Measurements from ENCODE around the gene PCDHB6. TPM values are rescaled to one million over a fixed set of nuclear protein-coding genes. Genes with fewer than 3 reads are reported as not detected.
A peak's percentile ranks its signal among the peaks of the same experiment; 100 is the strongest.
"Not testable (repeated sequence)": the region's sequence is repeated elsewhere in the genome, so short reads cannot be mapped to it uniquely, and the experiment has no call there.

Gene PCDHB6
- polyA plus RNA-seq, 1 of the 3 experiments (the other 2 are of a cell fraction): 5.0 TPM

DNA sequence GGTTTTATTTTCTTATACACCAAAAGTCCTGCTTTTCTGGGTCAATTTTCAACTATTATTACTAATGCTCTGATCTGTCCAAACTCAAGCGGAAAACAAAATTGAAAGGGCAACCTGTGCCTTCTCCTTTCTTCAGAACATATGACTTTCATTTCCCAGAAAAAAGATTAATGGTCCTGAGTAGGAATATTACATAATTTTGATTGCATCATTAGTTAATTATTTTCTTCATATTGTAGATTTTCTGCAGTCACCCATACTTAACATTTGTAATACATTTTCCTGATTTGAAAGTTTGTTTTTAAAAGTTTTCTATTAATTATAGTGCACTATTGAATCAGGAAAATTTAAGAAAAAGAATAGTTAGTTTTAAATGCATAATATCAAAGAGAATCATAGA, 26.1 kb downstream of the PCDHB6 start:
- TF ChIP-seq EZH2phosphoT487 (IDR thresholded peaks at IDR 0.05; ENCODE audit: borderline replicate concordance, low read depth): no peak
- TF ChIP-seq NRF1 (IDR thresholded peaks at IDR 0.05; ENCODE audit: low read depth, low read length): no peak
- TF ChIP-seq MEF2A (IDR thresholded peaks at IDR 0.05; ENCODE audit: borderline replicate concordance, low read depth): no peak
- TF ChIP-seq RFX5 (IDR thresholded peaks at IDR 0.05; ENCODE audit: low read length): no peak
- TF ChIP-seq YY1 (IDR thresholded peaks at IDR 0.05; ENCODE audit: low read depth): no peak
- TF ChIP-seq, protein P1, sequence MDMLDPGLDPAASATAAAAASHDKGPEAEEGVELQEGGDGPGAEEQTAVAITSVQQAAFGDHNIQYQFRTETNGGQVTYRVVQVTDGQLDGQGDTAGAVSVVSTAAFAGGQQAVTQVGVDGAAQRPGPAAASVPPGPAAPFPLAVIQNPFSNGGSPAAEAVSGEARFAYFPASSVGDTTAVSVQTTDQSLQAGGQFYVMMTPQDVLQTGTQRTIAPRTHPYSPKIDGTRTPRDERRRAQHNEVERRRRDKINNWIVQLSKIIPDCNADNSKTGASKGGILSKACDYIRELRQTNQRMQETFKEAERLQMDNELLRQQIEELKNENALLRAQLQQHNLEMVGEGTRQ (IDR thresholded peaks at IDR 0.05; ENCODE audit: borderline replicate concordance, low read depth, low read length): no peak
- H3K9ac ChIP-seq: no peak overlapping the region
- POLR2A ChIA-PET: no interaction called here

DNA sequence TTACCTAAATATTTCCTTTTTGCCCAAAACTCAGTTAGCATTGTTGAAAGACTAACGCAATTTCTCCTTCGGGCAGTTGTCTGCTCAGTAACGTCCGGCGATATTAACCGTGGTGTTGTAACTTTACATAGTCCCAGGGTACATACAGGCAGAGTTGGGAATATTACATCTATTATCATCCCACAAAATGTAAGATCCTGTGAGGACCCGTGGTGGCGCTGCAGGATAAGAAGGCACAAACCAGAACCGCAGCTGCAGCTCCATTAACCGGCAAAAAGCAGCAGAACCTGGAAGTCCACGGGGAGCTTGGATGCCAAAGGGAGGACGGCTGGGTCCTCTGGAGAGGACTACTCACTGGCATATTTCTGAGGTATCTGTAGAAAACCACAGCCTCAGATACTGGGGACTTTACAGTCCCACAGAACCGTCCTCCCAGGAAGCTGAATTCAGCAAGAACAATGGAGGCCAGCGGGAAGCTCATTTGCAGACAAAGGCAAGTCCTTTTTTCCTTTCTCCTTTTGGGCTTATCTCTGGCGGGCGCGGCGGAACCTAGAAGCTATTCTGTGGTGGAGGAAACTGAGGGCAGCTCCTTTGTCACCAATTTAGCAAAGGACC, 27.8 kb downstream of the PCDHB6 start, which contains the start of gene PCDHB8:
Gene PCDHB8, plus strand, starts transcription at position 214 of the 615 bp plus-strand sequence. Its CDS starts 245 bp downstream, at position 459.
- 28% methylated on average over 14 of the region's 18 CpGs for WGBS (ENCODE audit: low lambda C conversion rate)
- POLR2A ChIA-PET; H3K79me2 ChIP-seq (ENCODE audit: insufficient read depth); H3K36me3 ChIP-seq (replicated peaks in 1 of 2; ENCODE audit: control insufficient read depth in 1 of 2, insufficient read depth in 2 of 2, low read length in 1 of 2); H4K20me1 ChIP-seq (ENCODE audit: insufficient read depth); H3K9ac ChIP-seq; H3K27ac ChIP-seq (ENCODE audit: low read depth in 2 of 2, low read length in 1 of 2); H3K9me2 ChIP-seq; H3K9me3 ChIP-seq; H3K27me3 ChIP-seq (ENCODE audit: insufficient read depth); H3K4me1 ChIP-seq (ENCODE audit: control insufficient read depth in 1 of 2, insufficient read depth in 2 of 2, low read depth in 1 of 2, low read length in 1 of 2); H2AFZ ChIP-seq (ENCODE audit: low read depth); H3F3A ChIP-seq (replicated peaks; ENCODE audit: insufficient read depth): not testable (repeated sequence)
- TF ChIP-seq, protein P2, sequence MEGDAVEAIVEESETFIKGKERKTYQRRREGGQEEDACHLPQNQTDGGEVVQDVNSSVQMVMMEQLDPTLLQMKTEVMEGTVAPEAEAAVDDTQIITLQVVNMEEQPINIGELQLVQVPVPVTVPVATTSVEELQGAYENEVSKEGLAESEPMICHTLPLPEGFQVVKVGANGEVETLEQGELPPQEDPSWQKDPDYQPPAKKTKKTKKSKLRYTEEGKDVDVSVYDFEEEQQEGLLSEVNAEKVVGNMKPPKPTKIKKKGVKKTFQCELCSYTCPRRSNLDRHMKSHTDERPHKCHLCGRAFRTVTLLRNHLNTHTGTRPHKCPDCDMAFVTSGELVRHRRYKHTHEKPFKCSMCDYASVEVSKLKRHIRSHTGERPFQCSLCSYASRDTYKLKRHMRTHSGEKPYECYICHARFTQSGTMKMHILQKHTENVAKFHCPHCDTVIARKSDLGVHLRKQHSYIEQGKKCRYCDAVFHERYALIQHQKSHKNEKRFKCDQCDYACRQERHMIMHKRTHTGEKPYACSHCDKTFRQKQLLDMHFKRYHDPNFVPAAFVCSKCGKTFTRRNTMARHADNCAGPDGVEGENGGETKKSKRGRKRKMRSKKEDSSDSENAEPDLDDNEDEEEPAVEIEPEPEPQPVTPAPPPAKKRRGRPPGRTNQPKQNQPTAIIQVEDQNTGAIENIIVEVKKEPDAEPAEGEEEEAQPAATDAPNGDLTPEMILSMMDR (IDR thresholded peaks at IDR 0.05): peak; percentile 51
- DNase-seq: peak; percentile 69
- Histone ChIP-seq H3K4me3 (ENCODE audit: low read depth in 2 of 2, low read length in 1 of 2) (peak within 1 kb of the TSS; percentile 24 to 40; a peak in 3 of 4 replicates), H3K4me2 (peak within 1 kb of the TSS; percentile 42; the same call in 1 of the 2 replicates)
- CTCF ChIA-PET: interaction anchor here (0.7 to 1.8 kb wide), 16 partner anchors 9 to 410 kb away, joined by 3 to 11 read pairs (median 4); partner anchors contain the start of genes PCDHAC1, PCDHB14, PCDHB5 and PCDHB6

More for the DNA sequence above, 26.1 kb downstream of the PCDHB6 start:
- no peaks in the 10 kb centered on the region for H3K9me2 ChIP-seq
- WGBS (ENCODE audit: low lambda C conversion rate): 52% methylated on average over 1 of the region's 1 CpG
- no peaks in the 10 kb centered on the region for H3K27me3 ChIP-seq (ENCODE audit: insufficient read depth)
- no peak overlapping the region for H3K27ac ChIP-seq (ENCODE audit: low read depth in 2 of 2, low read length in 1 of 2)
- no peaks in the 10 kb centered on the region for H4K20me1 ChIP-seq (ENCODE audit: insufficient read depth)
- H3K4me3 ChIP-seq (ENCODE audit: low read depth in 2 of 2, low read length in 1 of 2): no peak overlapping the region
- no peak for DNase-seq
- H3F3A ChIP-seq (replicated peaks; ENCODE audit: insufficient read depth): no peaks in the 10 kb centered on the region
- H3K9me3 ChIP-seq: no peaks in the 10 kb centered on the region; the same call in 1 of the 2 replicates
- no peak overlapping the region for H2AFZ ChIP-seq (ENCODE audit: low read depth)
- H3K4me1 ChIP-seq (ENCODE audit: control insufficient read depth in 1 of 2, insufficient read depth in 2 of 2, low read depth in 1 of 2, low read length in 1 of 2): no peaks in the 10 kb centered on the region; a peak in 1 of 4 replicates
- CTCF ChIA-PET: interaction anchor here (0.6 to 1.0 kb wide), 2 partner anchors 30 to 33 kb away, joined by 3 to 4 read pairs; no protein-coding TSS in a partner anchor
- H3K79me2 ChIP-seq (ENCODE audit: insufficient read depth): no peaks in the 10 kb centered on the region
- H3K36me3 ChIP-seq (replicated peaks in 1 of 2; ENCODE audit: control insufficient read depth in 1 of 2, insufficient read depth in 2 of 2, low read length in 1 of 2): no peaks in the 10 kb centered on the region
- no peak overlapping the region for H3K4me2 ChIP-seq

DNA sequence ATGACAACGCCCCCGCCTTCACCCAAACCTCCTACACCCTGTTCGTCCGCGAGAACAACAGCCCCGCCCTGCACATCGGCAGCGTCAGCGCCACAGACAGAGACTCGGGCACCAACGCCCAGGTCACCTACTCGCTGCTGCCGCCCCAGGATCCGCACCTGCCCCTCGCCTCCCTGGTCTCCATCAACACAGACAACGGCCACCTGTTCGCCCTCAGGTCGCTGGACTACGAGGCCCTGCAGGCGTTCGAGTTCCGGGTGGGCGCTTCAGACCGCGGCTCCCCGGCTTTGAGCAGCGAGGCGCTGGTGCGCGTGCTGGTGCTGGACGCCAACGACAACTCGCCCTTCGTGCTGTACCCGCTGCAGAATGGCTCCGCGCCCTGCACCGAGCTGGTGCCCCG, 29.5 kb downstream of the PCDHB6 start:
- H3K9ac ChIP-seq; H3K4me2 ChIP-seq; H3K9me3 ChIP-seq; H3K27me3 ChIP-seq (ENCODE audit: insufficient read depth); H3K4me1 ChIP-seq (ENCODE audit: control insufficient read depth in 1 of 2, insufficient read depth in 2 of 2, low read depth in 1 of 2, low read length in 1 of 2); H3K9me2 ChIP-seq; H3F3A ChIP-seq (replicated peaks; ENCODE audit: insufficient read depth); DNase-seq; H3K79me2 ChIP-seq (ENCODE audit: insufficient read depth); H4K20me1 ChIP-seq (ENCODE audit: insufficient read depth); CTCF ChIA-PET; H3K36me3 ChIP-seq (replicated peaks in 1 of 2; ENCODE audit: control insufficient read depth in 1 of 2, insufficient read depth in 2 of 2, low read length in 1 of 2); H3K4me3 ChIP-seq (ENCODE audit: low read depth in 2 of 2, low read length in 1 of 2); H3K27ac ChIP-seq (ENCODE audit: low read depth in 2 of 2, low read length in 1 of 2); H2AFZ ChIP-seq (ENCODE audit: low read depth); POLR2A ChIA-PET: not testable (repeated sequence)
- 62% methylated on average over 33 of the region's 39 CpGs for WGBS (ENCODE audit: low lambda C conversion rate)

DNA sequence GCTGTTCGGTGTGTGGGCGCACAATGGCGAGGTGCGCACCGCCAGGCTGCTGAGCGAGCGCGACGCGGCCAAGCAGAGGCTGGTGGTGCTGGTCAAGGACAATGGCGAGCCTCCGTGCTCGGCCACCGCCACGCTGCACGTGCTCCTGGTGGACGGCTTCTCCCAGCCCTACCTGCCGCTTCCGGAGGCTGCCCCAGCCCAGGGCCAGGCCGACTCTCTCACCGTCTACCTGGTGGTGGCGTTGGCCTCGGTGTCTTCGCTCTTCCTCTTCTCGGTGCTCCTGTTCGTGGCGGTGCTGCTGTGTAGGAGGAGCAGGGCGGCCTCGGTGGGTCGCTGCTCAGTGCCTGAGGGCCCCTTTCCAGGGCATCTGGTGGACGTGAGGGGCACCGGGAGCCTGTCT, 30.0 kb downstream of the PCDHB6 start:
- CTCF ChIA-PET; H3K36me3 ChIP-seq (replicated peaks in 1 of 2; ENCODE audit: control insufficient read depth in 1 of 2, insufficient read depth in 2 of 2, low read length in 1 of 2); H3K4me1 ChIP-seq (ENCODE audit: control insufficient read depth in 1 of 2, insufficient read depth in 2 of 2, low read depth in 1 of 2, low read length in 1 of 2); H3K4me3 ChIP-seq (ENCODE audit: low read depth in 2 of 2, low read length in 1 of 2); H3F3A ChIP-seq (replicated peaks; ENCODE audit: insufficient read depth); H4K20me1 ChIP-seq (ENCODE audit: insufficient read depth); H3K79me2 ChIP-seq (ENCODE audit: insufficient read depth); H3K27me3 ChIP-seq (ENCODE audit: insufficient read depth); H3K9me3 ChIP-seq; H3K9me2 ChIP-seq; H3K27ac ChIP-seq (ENCODE audit: low read depth in 2 of 2, low read length in 1 of 2); POLR2A ChIA-PET; DNase-seq; H3K9ac ChIP-seq; H2AFZ ChIP-seq (ENCODE audit: low read depth); H3K4me2 ChIP-seq: not testable (repeated sequence)
- WGBS (ENCODE audit: low lambda C conversion rate): 57% methylated on average over 12 of the region's 32 CpGs

Data from SK-N-SH (cell line).